H1 (cell line): Measurements from ENCODE around the gene ACOT11. TPM values are rescaled to one million over a fixed set of nuclear protein-coding genes. Genes with fewer than 3 reads are reported as not detected.
A peak's percentile ranks its signal among the peaks of the same experiment; 100 is the strongest.

ENCODE experiments used
- CTCF ChIA-PET: fragments of 300-600 bp; sonication (Branson Sonifier 250); formaldehyde crosslinking; loops from one replicate; lab custom pipeline; 2021; ENCODE audit not compliant: partially characterized antibody; lab: Charles Lee
- POLR2A ChIA-PET: fragments of 300-600 bp; sonication (Branson Sonifier 250); formaldehyde crosslinking; loops from one replicate; lab custom pipeline; 2021; ENCODE audit warnings: inconsistent platforms; ENCODE audit not compliant: partially characterized antibody; lab: Charles Lee
- DNase-seq, 2 experiments: peaks; one replicate each; pipeline versions ENCODE4 v3.0.0 to v3.0.0-alpha.2; 2010 to 2022; ENCODE audit warnings: low spot score in 2 of 2, low read depth in 1 of 2, mixed read lengths in 1 of 2
- FAIRE-seq: peaks from 2 replicates; lab custom pipeline; 2011; peaks lifted over from hg19 to GRCh38; lab: Jason Lieb, UNC
- H2AFZ ChIP-seq: 2 replicates; pipeline ENCODE4 v1.8.1; 2012; ENCODE audit warnings: low read length, inconsistent platforms
- H2AK5ac ChIP-seq: 2 replicates; pipeline ENCODE4 v1.6.1; 2013; ENCODE audit warnings: low read depth, low read length
- H2BK120ac ChIP-seq: replicated peaks from 2 replicates; pipeline ENCODE3; 2013; ENCODE audit warnings: low read depth, low read length, inconsistent platforms
- H2BK12ac ChIP-seq: 2 replicates; pipeline ENCODE4 v1.6.1; 2013; ENCODE audit warnings: low read depth, low read length
- H2BK15ac ChIP-seq: 2 replicates; pipeline ENCODE4 v1.6.1; 2013; ENCODE audit warnings: low read length
- H2BK20ac ChIP-seq: 2 replicates; pipeline ENCODE4 v1.6.1; 2013; ENCODE audit warnings: low read length
- H2BK5ac ChIP-seq: 2 replicates; pipeline ENCODE4 v1.6.1; 2013; ENCODE audit warnings: low read depth, low read length
- H3K14ac ChIP-seq: 2 replicates; pipeline ENCODE4 v1.6.1; 2013; ENCODE audit warnings: inconsistent platforms; ENCODE audit not compliant: insufficient read length
- H3K18ac ChIP-seq: 2 replicates; pipeline ENCODE4 v1.6.1; 2013; ENCODE audit warnings: low read length; ENCODE audit errors: extremely low read depth
- H3K23ac ChIP-seq: 2 replicates; pipeline ENCODE4 v1.6.1; 2013; ENCODE audit warnings: inconsistent platforms; ENCODE audit not compliant: insufficient read length
- H3K23me2 ChIP-seq: 2 replicates; pipeline ENCODE4 v1.6.1; 2013; ENCODE audit warnings: low read depth, low read length
- H3K27ac ChIP-seq: 2 replicates; pipeline ENCODE4 v1.6.1; 2011; ENCODE audit warnings: low read depth, low read length, inconsistent platforms
- H3K27me3 ChIP-seq, 4 experiments: replicated peaks in 1 of 4; 1 replicate in 1 of 4; 2 replicates in 3 of 4; pipeline versions ENCODE4 v1.6.1 to v1.8.1; 2011 to 2013; ENCODE audit warnings: low read length in 3 of 4, mild to moderate bottlenecking in 3 of 4, inconsistent platforms in 2 of 4, mixed read lengths in 2 of 4, moderate library complexity in 1 of 4; ENCODE audit not compliant: control insufficient read depth in 3 of 4, insufficient read depth in 3 of 4; ENCODE audit errors: extremely low read depth in 1 of 4
- H3K36me3 ChIP-seq, 4 experiments: 2 replicates each; pipeline versions ENCODE4 v1.6.1 to v1.8.1; 2011 to 2013; ENCODE audit warnings: mild to moderate bottlenecking in 4 of 4, low read length in 3 of 4, moderate library complexity in 2 of 4, control low read depth in 1 of 4, inconsistent platforms in 1 of 4; ENCODE audit not compliant: insufficient read depth in 4 of 4, control insufficient read depth in 2 of 4
- H3K4ac ChIP-seq: replicated peaks from 2 replicates; pipeline ENCODE3; 2013; ENCODE audit warnings: low read length, low read depth, mixed read lengths, inconsistent platforms; ENCODE audit not compliant: insufficient read length
- H3K4me1 ChIP-seq, 4 experiments: replicated peaks in 1 of 4; 1 replicate in 1 of 4; 2 replicates in 3 of 4; pipeline versions ENCODE4 v1.6.1 to v1.8.1; 2011 to 2013; ENCODE audit warnings: low read length in 3 of 4, inconsistent platforms in 2 of 4, mixed read lengths in 1 of 4; ENCODE audit not compliant: insufficient read depth in 4 of 4, control insufficient read depth in 3 of 4
- H3K4me2 ChIP-seq, 2 experiments: 2 replicates each; pipeline versions ENCODE4 v1.6.1 to v1.8.1; 2011 to 2013; ENCODE audit warnings: low read depth in 2 of 2, low read length in 2 of 2, control low read depth in 1 of 2, inconsistent platforms in 1 of 2, mild to moderate bottlenecking in 1 of 2; ENCODE audit not compliant: insufficient read depth in 1 of 2
- H3K4me3 ChIP-seq, 4 experiments: fragments of 200-600, 300-600 bp in 1 of 4; sonication (generic), shearing (Covaris generic), sonication (Bioruptor Twin) in 1 of 4; 2 replicates each; pipeline versions ENCODE4 v1.5.1 to v1.8.1; 2011 to 2016; ENCODE audit warnings: low read length in 4 of 4, low read depth in 3 of 4, control low read depth in 2 of 4, inconsistent platforms in 2 of 4, mild to moderate bottlenecking in 2 of 4, mixed read lengths in 1 of 4, moderate library complexity in 1 of 4; ENCODE audit not compliant: insufficient read depth in 2 of 4; ENCODE audit errors: extremely low read depth in 1 of 4
- H3K56ac ChIP-seq: replicated peaks from 2 replicates; pipeline ENCODE3; 2013; ENCODE audit warnings: low read depth, mild to moderate bottlenecking, mixed read lengths, low read length, inconsistent platforms; ENCODE audit not compliant: insufficient read length
- H3K79me1 ChIP-seq: 2 replicates; pipeline ENCODE4 v1.6.1; 2013; ENCODE audit warnings: low read depth, low read length, control low read depth
- H3K79me2 ChIP-seq, 2 experiments: 2 replicates each; pipeline versions ENCODE4 v1.6.1 to v1.8.1; 2012 to 2013; ENCODE audit warnings: low read length in 2 of 2, mild to moderate bottlenecking in 2 of 2, inconsistent platforms in 1 of 2; ENCODE audit not compliant: insufficient read depth in 2 of 2, control insufficient read depth in 1 of 2
- H3K9ac ChIP-seq, 4 experiments: replicated peaks in 1 of 4; 1 replicate in 1 of 4; 2 replicates in 3 of 4; pipeline versions ENCODE4 v1.6.1 to v1.8.1; 2011 to 2013; ENCODE audit warnings: low read depth in 3 of 4, low read length in 3 of 4, control low read depth in 2 of 4, mild to moderate bottlenecking in 2 of 4, moderate library complexity in 2 of 4, inconsistent platforms in 1 of 4; ENCODE audit errors: extremely low read depth in 1 of 4
- H3K9me3 ChIP-seq, 2 experiments: 2 replicates each; pipeline versions ENCODE4 v1.6.1 to v1.8.1; 2012 to 2013; ENCODE audit warnings: mild to moderate bottlenecking in 2 of 2, moderate library complexity in 2 of 2, control low read depth in 1 of 2, inconsistent platforms in 1 of 2, low read depth in 1 of 2, low read length in 1 of 2, mixed read lengths in 1 of 2; ENCODE audit not compliant: insufficient read depth in 2 of 2
- H4K20me1 ChIP-seq, 2 experiments: replicated peaks in 1 of 2; 2 replicates each; pipeline versions ENCODE3 to v1.8.1; 2011 to 2013; ENCODE audit warnings: inconsistent platforms in 2 of 2, low read length in 2 of 2, mild to moderate bottlenecking in 1 of 2; ENCODE audit not compliant: insufficient read depth in 2 of 2, control insufficient read depth in 1 of 2
- H4K5ac ChIP-seq: 2 replicates; pipeline ENCODE4 v1.6.1; 2013; ENCODE audit warnings: low read length, low read depth, mixed read lengths, inconsistent platforms; ENCODE audit not compliant: insufficient read length
- H4K8ac ChIP-seq: 2 replicates; pipeline ENCODE4 v1.8.0; 2013; ENCODE audit warnings: mild to moderate bottlenecking, moderate library complexity, low read length, inconsistent platforms; ENCODE audit not compliant: insufficient read depth; ENCODE audit errors: extremely low read depth
- H4K91ac ChIP-seq: replicated peaks from 2 replicates; pipeline ENCODE3; 2013; ENCODE audit warnings: low read length, mixed read lengths, inconsistent platforms; ENCODE audit not compliant: insufficient read length
- ASH2L ChIP-seq: fragments of 200-600, 300-600 bp; sonication (generic); IDR thresholded peaks from one replicate; pipeline ENCODE4 v1.7.1; 2017; ENCODE audit warnings: low read length
- BCL11A ChIP-seq, 2 experiments: IDR thresholded peaks; one replicate each; pipeline ENCODE4 v1.6.1; 2011; ENCODE audit warnings: low read depth in 2 of 2, low read length in 2 of 2, mild to moderate bottlenecking in 2 of 2
- BRCA1 ChIP-seq: IDR thresholded peaks from 2 replicates; pipeline ENCODE4 v1.6.1; 2012; ENCODE audit warnings: low read depth, low read length, improper control_type of control experiment
- CBX5 ChIP-seq: fragments of 300-800, 300-1000 bp; sonication (generic); IDR thresholded peaks from 2 replicates; pipeline ENCODE4 v1.7.1; 2016; ENCODE audit warnings: antibody characterized with exemption, low read length, low read depth
- CEBPB ChIP-seq: IDR thresholded peaks from 2 replicates; pipeline ENCODE4 v1.6.1; 2012; ENCODE audit warnings: low read depth, low read length
- CTBP2 ChIP-seq: IDR thresholded peaks from 2 replicates; pipeline ENCODE4 v1.7.0; 2011; ENCODE audit warnings: borderline replicate concordance, mild to moderate bottlenecking, moderate library complexity, mixed read lengths, low read length; ENCODE audit not compliant: insufficient read depth, insufficient read length
- KDM4A ChIP-seq: IDR thresholded peaks from one replicate; pipeline ENCODE4 v1.7.1; 2012; ENCODE audit warnings: low read depth, mild to moderate bottlenecking, moderate library complexity, low read length, inconsistent platforms; ENCODE audit not compliant: severe bottlenecking
- RAD21 ChIP-seq, 2 experiments: IDR thresholded peaks in 1 of 2; conservative IDR thresholded peaks in 1 of 2; 2 replicates each; pipeline ENCODE4 v1.6.1; 2011; ENCODE audit warnings: low read depth in 2 of 2, low read length in 2 of 2, improper control_type of control experiment in 1 of 2, inconsistent platforms in 1 of 2, mild to moderate bottlenecking in 1 of 2, moderate library complexity in 1 of 2
- RXRA ChIP-seq: IDR thresholded peaks from 2 replicates; pipeline ENCODE4 v1.6.1; 2011; ENCODE audit warnings: low read depth, mild to moderate bottlenecking, low read length, moderate library complexity; ENCODE audit not compliant: insufficient read depth
- SIRT6 ChIP-seq: IDR thresholded peaks from one replicate; pipeline ENCODE4 v1.7.1; 2012; ENCODE audit warnings: low read length, inconsistent platforms
- SP4 ChIP-seq: IDR thresholded peaks from 2 replicates; pipeline ENCODE4 v1.6.1; 2012; ENCODE audit warnings: low read length, inconsistent platforms
- SRF ChIP-seq: IDR thresholded peaks from 2 replicates; pipeline ENCODE4 v1.6.1; 2011; ENCODE audit warnings: mild to moderate bottlenecking, low read depth, low read length, moderate library complexity
- SUZ12 ChIP-seq: fragments of 200-600 bp; sonication (generic); IDR thresholded peaks from 2 replicates; pipeline ENCODE4 v1.6.1; 2012; ENCODE audit warnings: mild to moderate bottlenecking, inconsistent platforms, low read length, moderate library complexity, mixed read lengths
- WGBS, 2 experiments: shearing (Covaris generic) in 1 of 2; methylation state at CpG; one replicate each; pipeline versions ENCODE4 v1.1.6 to v1.1.7; 2013 to 2015; ENCODE audit warnings: low lambda C conversion rate in 2 of 2, mixed read lengths in 2 of 2, inconsistent platforms in 1 of 2, low coverage in 1 of 2, missing lambda C conversion rate in 1 of 2; ENCODE audit not compliant: insufficient replicate concordance in 2 of 2, insufficient coverage in 1 of 2, insufficient read length in 1 of 2; ENCODE audit errors: extremely low coverage in 1 of 2, missing lambda C conversion rate in 1 of 2; 5-methylcytosine and 5-hydroxymethylcytosine counted together
- polyA plus RNA-seq, 7 experiments: library from polyadenylated mRNA; depleted of rRNA in 3 of 7; stranded (reverse) in 5 of 7; unstranded in 2 of 7; fragments of >200 nt in 5 of 7; fragments of 200-250 nt in 2 of 7; gene quantifications; 1 replicate in 5 of 7; 2 replicates in 1 of 7; 4 replicates in 1 of 7; pipeline versions ENCODE4 v1.2.1 to v1.2.3, GENCODE V29; 2011 to 2013; ENCODE audit warnings: missing spikeins in 2 of 7, mixed read lengths in 2 of 7
- total RNA-seq: library from RNA; stranded (reverse); fragmentation: NEBNext Ultra II Directional; extraction: Animal tissue kit (Norgen Biotek cat#: 25700); gene quantifications from 2 replicates; pipeline ENCODE4 v1.2.1, GENCODE V29; 2021
- TF ChIP-seq, protein P1 (sequence below): IDR thresholded peaks from 2 replicates; pipeline ENCODE4 v1.6.1; 2012; ENCODE audit warnings: inconsistent platforms

The ACOT11 gene
- total and polyA plus RNA-seq, 2 of the 8 experiments (the other 6 are each of a cell fraction or from before 2014, with no cell fraction given) = 3.8 to 4.5 TPM

DNA sequence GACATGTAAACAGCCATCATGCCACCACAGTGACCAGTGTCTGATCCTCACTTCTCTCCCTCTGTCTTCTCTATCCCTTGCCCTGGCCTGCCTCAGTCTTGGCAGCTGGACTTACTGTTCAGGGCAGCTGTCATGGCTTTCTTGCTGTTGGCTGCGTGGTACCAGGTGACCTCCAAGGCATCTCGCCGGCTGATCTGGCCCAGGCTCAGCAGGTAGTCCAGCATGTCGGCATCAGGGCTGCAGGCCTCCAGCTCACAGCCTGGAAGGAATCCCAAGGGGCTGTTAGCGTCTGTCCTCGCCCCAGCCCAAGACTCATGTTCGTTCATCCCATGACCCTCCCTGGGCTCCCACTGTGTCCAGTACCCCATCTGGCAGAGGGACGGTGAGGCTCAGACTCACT lies 71.7 kb downstream of the ACOT11 start:
- H2BK12ac ChIP-seq = no peak overlapping the region
- ChIA-PET CTCF (interaction anchor here (0.6 to 1.5 kb wide), 4 partner anchors 22 to 176 kb away, joined by 3 read pairs; no protein-coding TSS in a partner anchor), POLR2A (interaction anchor here (1.5 kb wide), 1 partner anchor 10 kb away, joined by 5 read pairs; no protein-coding TSS in a partner anchor)
- H2BK15ac ChIP-seq = no peak overlapping the region
- no peak overlapping the region for H3K4ac ChIP-seq
- no peak overlapping the region for H2BK120ac ChIP-seq
- H3K23me2 ChIP-seq = 0 out of 2 replicates have a peak, but pooled peaks cover 3% of the 10 kb centered on the region
- H3K9ac ChIP-seq = no peak overlapping the region
- no peak overlapping the region for H2AFZ ChIP-seq
- no peaks in the 10 kb centered on the region for H3K36me3 ChIP-seq
- WGBS, 2 experiments = 87% methylated on average over 7 of the region's 8 CpGs; no CpG with 5 or more reads in 1 of the 2 experiments
- H3K4me2 ChIP-seq = no peak overlapping the region
- H2BK5ac ChIP-seq = 0 out of 2 replicates have a peak overlapping the region, but pooled peaks have one; percentile 35
- peak overlapping the region; percentile 60; the same call in 1 of the 2 replicates for H3K18ac ChIP-seq
- no peak overlapping the region for H2BK20ac ChIP-seq
- H3K27me3 ChIP-seq = no peaks in the 10 kb centered on the region; a peak in 1 of 7 replicates
- H3K4me1 ChIP-seq = peaks cover 0 to 8% (median 3%) of the 10 kb centered on the region in 4 experiments; a peak in 4 of 7 replicates
- no peak overlapping the region for H4K8ac ChIP-seq
- H4K20me1 ChIP-seq = no peaks in the 10 kb centered on the region
- no peak overlapping the region for H3K14ac ChIP-seq
- no peak overlapping the region for H3K56ac ChIP-seq
- H3K27ac ChIP-seq = no peak overlapping the region
- no peaks in the 10 kb centered on the region for H3K79me1 ChIP-seq
- no peak overlapping the region for H2AK5ac ChIP-seq
- no peak overlapping the region for H3K23ac ChIP-seq
- H4K5ac ChIP-seq = no peak overlapping the region
- H4K91ac ChIP-seq = no peak overlapping the region
- DNase-seq (no peak), FAIRE-seq (no peak)
- no peaks in the 10 kb centered on the region for H3K9me3 ChIP-seq
- H3K79me2 ChIP-seq = no peaks in the 10 kb centered on the region
- H3K4me3 ChIP-seq = no peak overlapping the region
- TF ChIP-seq SP4 = no peak
- no peak for TF ChIP-seq KDM4A
- TF ChIP-seq CEBPB = no peak
- TF ChIP-seq, protein P1, sequence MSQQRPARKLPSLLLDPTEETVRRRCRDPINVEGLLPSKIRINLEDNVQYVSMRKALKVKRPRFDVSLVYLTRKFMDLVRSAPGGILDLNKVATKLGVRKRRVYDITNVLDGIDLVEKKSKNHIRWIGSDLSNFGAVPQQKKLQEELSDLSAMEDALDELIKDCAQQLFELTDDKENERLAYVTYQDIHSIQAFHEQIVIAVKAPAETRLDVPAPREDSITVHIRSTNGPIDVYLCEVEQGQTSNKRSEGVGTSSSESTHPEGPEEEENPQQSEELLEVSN = no peak
- no peak for TF ChIP-seq BCL11A (IDR thresholded peaks at IDR 0.05; ENCODE audit: low read depth in 2 of 2, low read length in 2 of 2)
- no peak for TF ChIP-seq SIRT6
- no peak for TF ChIP-seq ASH2L
- TF ChIP-seq CBX5 = no peak
- no peak for TF ChIP-seq BRCA1
- TF ChIP-seq SRF = no peak
- TF ChIP-seq RAD21 (IDR thresholded peaks at IDR 0.05 in 1 of 2, conservative IDR thresholded peaks at IDR 0.05 in 1 of 2; ENCODE audit: low read depth in 2 of 2, low read length in 2 of 2) = no peak
- no peak for TF ChIP-seq RXRA
- TF ChIP-seq CTBP2 = no peak
- no peak for TF ChIP-seq SUZ12
